PC-3 (cell line): ENCODE data around the gene NFATC2. TPM values are rescaled to one million over a fixed set of nuclear protein-coding genes. Genes with fewer than 3 reads are reported as not detected.

Experiments used
- ATAC-seq: fragments of 200-7000 bp; cut with Tn5 transposase; 2 replicates; pipeline ENCODE4 v1.9.1; 2020; ENCODE audit warnings: mild to moderate bottlenecking, moderate library complexity
- BruUV-seq: library from RNA; stranded (reverse); fragments of 400-500 nt; replicated peaks from 2 replicates; lab custom pipeline; 2021; lab: Mats Ljungman, UMichigan
- CTCF ChIA-PET: fragments of 300-600 bp; sonication (Branson Sonifier 250); formaldehyde crosslinking; loops from one replicate; lab custom pipeline; 2022; ENCODE audit warnings: antibody characterized with exemption; lab: Charles Lee
- POLR2A ChIA-PET: fragments of 300-600 bp; sonication (Branson Sonifier 250); formaldehyde crosslinking; loops from one replicate; lab custom pipeline; 2022; ENCODE audit warnings: antibody characterized with exemption; ENCODE audit not compliant: unreplicated experiment; lab: Charles Lee
- DNase-seq: peaks from one replicate; pipeline ENCODE4 v3.0.0-alpha.2; 2015
- H2AFZ ChIP-seq: fragments of 300-600 bp; sonication (generic); 2 replicates; pipeline ENCODE4 v1.6.0; 2016; ENCODE audit warnings: antibody characterized with exemption, low read length
- H3F3A ChIP-seq: fragments of 300-600 bp; sonication (generic); one replicate; pipeline ENCODE4 v1.6.0; 2017; ENCODE audit warnings: antibody characterized with exemption, low read length, control low read depth, mild to moderate bottlenecking; ENCODE audit not compliant: unreplicated experiment
- H3K27ac ChIP-seq: fragments of 300-600 bp; sonication (generic); 2 replicates; pipeline ENCODE4 v1.5.1; 2016; ENCODE audit warnings: mild to moderate bottlenecking, low read length
- H3K27me3 ChIP-seq: fragments of 300-600 bp; sonication (generic); 2 replicates; pipeline ENCODE4 v1.6.1; 2016; ENCODE audit warnings: low read length, mixed read lengths
- H3K36me3 ChIP-seq: fragments of 300-600 bp; sonication (generic); 2 replicates; pipeline ENCODE4 v1.6.1; 2016; ENCODE audit warnings: low read depth, mixed run types, low read length, mixed read lengths
- H3K4me1 ChIP-seq: fragments of 300-600 bp; sonication (generic); 2 replicates; pipeline ENCODE4 v1.5.1; 2016; ENCODE audit warnings: low read length; ENCODE audit not compliant: insufficient read depth
- H3K4me2 ChIP-seq: fragments of 300-600 bp; sonication (generic); 2 replicates; pipeline ENCODE4 v1.6.0; 2016; ENCODE audit warnings: low read length
- H3K4me3 ChIP-seq: fragments of 300-600 bp; sonication (generic); 2 replicates; pipeline ENCODE4 v1.5.1; 2016; ENCODE audit warnings: mild to moderate bottlenecking, low read length, mixed read lengths
- H3K79me2 ChIP-seq: fragments of 300-600 bp; sonication (generic); 2 replicates; pipeline ENCODE4 v1.6.1; 2017; ENCODE audit warnings: low read length, mixed read lengths
- H3K9ac ChIP-seq: fragments of 300-600 bp; sonication (generic); 2 replicates; pipeline ENCODE4 v1.6.0; 2016; ENCODE audit warnings: mild to moderate bottlenecking, low read length
- H3K9me2 ChIP-seq: fragments of 300-600 bp; sonication (generic); replicated peaks from 2 replicates; pipeline ENCODE4 v1.6.1; 2016; ENCODE audit warnings: mixed run types, low read length, mixed read lengths
- H3K9me3 ChIP-seq: fragments of 300-600 bp; sonication (generic); 2 replicates; pipeline ENCODE4 v1.6.1; 2016; ENCODE audit warnings: low read length, mixed read lengths
- H4K20me1 ChIP-seq: fragments of 300-600 bp; sonication (generic); 2 replicates; pipeline ENCODE4 v1.6.1; 2016; ENCODE audit warnings: low read length, mixed read lengths
- CTCF ChIP-seq: fragments of 300-600 bp; sonication (generic); conservative IDR thresholded peaks from 2 replicates; pipeline ENCODE4 v1.5.1; 2017; ENCODE audit warnings: antibody characterized with exemption, low read depth, mild to moderate bottlenecking, low read length
- EZH2 ChIP-seq: fragments of 300-600 bp; sonication (generic); IDR thresholded peaks from one replicate; pipeline ENCODE4 v1.6.1; 2017; ENCODE audit warnings: antibody characterized with exemption, mild to moderate bottlenecking, low read length; ENCODE audit not compliant: unreplicated experiment
- EZH2phosphoT487 ChIP-seq: fragments of 300-600 bp; sonication (generic); IDR thresholded peaks from 2 replicates; pipeline ENCODE4 v1.6.1; 2018; ENCODE audit warnings: mild to moderate bottlenecking, antibody characterized with exemption, low read length, borderline replicate concordance
- intact Hi-C: fragments of 100-400 bp; cut with micrococcal nuclease; formaldehyde crosslinking; loops from 2 replicates; pipeline ENCODE4 v1.9.0; 2023
- total RNA-seq: library from RNA; depleted of rRNA; stranded (reverse); fragments of >200 nt; gene quantifications from 2 replicates; pipeline ENCODE4 v1.2.3, GENCODE V29; 2014

NFATC2 gene
- total RNA-seq, 1 experiment from 2014 or later = 12.9 TPM

- no TSS peak for BruUV-seq
- H3K9ac ChIP-seq = no peak overlapping the region
- H3K9me2 ChIP-seq = no peaks in the 10 kb centered on the region
- TF ChIP-seq EZH2 = no peak
- no peak for TF ChIP-seq CTCF
- TF ChIP-seq EZH2phosphoT487 = no peak
- no peaks in the 10 kb centered on the region for H3K36me3 ChIP-seq
- no peak overlapping the region for H3K27ac ChIP-seq
- H3K4me1 ChIP-seq = no peaks in the 10 kb centered on the region
- CTCF ChIA-PET = no interaction called here
- H3K79me2 ChIP-seq = no peaks in the 10 kb centered on the region
- H3K4me3 ChIP-seq = no peak overlapping the region
- intact Hi-C loops = no loop called here
- H3K27me3 ChIP-seq = no peaks in the 10 kb centered on the region
- DNase-seq (no peak), ATAC-seq (no peak)
- POLR2A ChIA-PET = no interaction called here
- no peak overlapping the region for H3K4me2 ChIP-seq
- H2AFZ ChIP-seq = no peak overlapping the region
- no peaks in the 10 kb centered on the region for H3F3A ChIP-seq
- no peaks in the 10 kb centered on the region for H3K9me3 ChIP-seq
- no peaks in the 10 kb centered on the region for H4K20me1 ChIP-seq
Observed at GRCh38 chr20:51507216-51508036, 35.1 kb downstream of the NFATC2 start.

- H3K27me3 ChIP-seq = no peaks in the 10 kb centered on the region
- H3K9me2 ChIP-seq = no peaks in the 10 kb centered on the region
- ATAC-seq (no peak), DNase-seq (no peak)
- H3K79me2 ChIP-seq = no peaks in the 10 kb centered on the region
- TF ChIP-seq CTCF = no peak
- no peak for TF ChIP-seq EZH2phosphoT487
- no peak for TF ChIP-seq EZH2
- no peak overlapping the region for H3K9ac ChIP-seq
- H3K4me3 ChIP-seq = no peak overlapping the region
- H4K20me1 ChIP-seq = no peaks in the 10 kb centered on the region
- no peak overlapping the region for H2AFZ ChIP-seq
- ChIA-PET CTCF (no interaction called here), POLR2A (no interaction called here)
- H3K4me2 ChIP-seq = no peak overlapping the region
- no peaks in the 10 kb centered on the region for H3F3A ChIP-seq
- intact Hi-C loops = no loop called here
- no peak overlapping the region for H3K27ac ChIP-seq
- no peaks in the 10 kb centered on the region for H3K9me3 ChIP-seq
- no peaks in the 10 kb centered on the region for H3K36me3 ChIP-seq
- BruUV-seq = no TSS peak
- no peaks in the 10 kb centered on the region for H3K4me1 ChIP-seq
Observed at GRCh38 chr20:51506527-51507215, 35.8 kb downstream of the NFATC2 start.

- Histone ChIP-seq H3K27ac (no peak overlapping the region), H3F3A (no peaks in the 10 kb centered on the region), H3K27me3 (no peaks in the 10 kb centered on the region), H3K9me2 (no peaks in the 10 kb centered on the region), H3K4me1 (no peaks in the 10 kb centered on the region), H3K4me2 (no peak overlapping the region), H3K36me3 (no peaks in the 10 kb centered on the region), H3K79me2 (no peaks in the 10 kb centered on the region), H3K4me3 (no peak overlapping the region), H3K9me3 (no peaks in the 10 kb centered on the region), H4K20me1 (no peaks in the 10 kb centered on the region), H2AFZ (no peak overlapping the region), H3K9ac (no peak overlapping the region)
- no TSS peak for BruUV-seq
- TF ChIP-seq EZH2 = no peak
- TF ChIP-seq CTCF = no peak
- TF ChIP-seq EZH2phosphoT487 = no peak
- intact Hi-C loops = no loop called here
- CTCF ChIA-PET = no interaction called here
- ATAC-seq (no peak), DNase-seq (no peak)
- POLR2A ChIA-PET = no interaction called here
Observed at GRCh38 chr20:51505566-51505965, 37.0 kb downstream of the NFATC2 start.
